ENCODE results near the gene NRN1L.
A peak's percentile ranks its signal among the peaks of the same experiment; 100 is the strongest.

The NRN1L gene

GRCh38 chr16:67843343-67843765 is 41.3 kb upstream of the NRN1L start:
- no peak; the same call in 1 of the 2 replicates for TF ChIP-seq CTCF (IDR thresholded peaks at IDR 0.05; ENCODE audit: low read depth, low read length)
- peaks cover 28% of the 10 kb centered on the region for H3K36me3 ChIP-seq
- no peaks in the 10 kb centered on the region for H3K9me3 ChIP-seq (ENCODE audit: severe bottlenecking)
- no peaks in the 10 kb centered on the region for H3K27me3 ChIP-seq (ENCODE audit: insufficient read depth, low read depth, severe bottlenecking)
- DNase-seq: no peak
- H3K4me3 ChIP-seq (ENCODE audit: low read depth, low read length): peak overlapping the region; percentile 84
- H3K27ac ChIP-seq: no peak overlapping the region

GRCh38 chr16:67844497-67844896 is 40.2 kb upstream of the NRN1L start:
- TF ChIP-seq CTCF (IDR thresholded peaks at IDR 0.05; ENCODE audit: low read depth, low read length): no peak
- no peak overlapping the region for H3K4me3 ChIP-seq (ENCODE audit: low read depth, low read length)
- no peaks in the 10 kb centered on the region for H3K27me3 ChIP-seq (ENCODE audit: insufficient read depth, low read depth, severe bottlenecking)
- H3K9me3 ChIP-seq (ENCODE audit: severe bottlenecking): no peaks in the 10 kb centered on the region
- no peak overlapping the region for H3K27ac ChIP-seq
- DNase-seq: no peak
- peaks cover 35% of the 10 kb centered on the region for H3K36me3 ChIP-seq

GRCh38 chr16:67845291-67846062 is 39.2 kb upstream of the NRN1L start:
- H3K36me3 ChIP-seq: peaks cover 43% of the 10 kb centered on the region
- H3K27me3 ChIP-seq (ENCODE audit: insufficient read depth, low read depth, severe bottlenecking): no peaks in the 10 kb centered on the region
- TF ChIP-seq CTCF (IDR thresholded peaks at IDR 0.05; ENCODE audit: low read depth, low read length): no peak
- no peak for DNase-seq
- H3K27ac ChIP-seq: peak overlapping the region; percentile 89
- no peaks in the 10 kb centered on the region for H3K9me3 ChIP-seq (ENCODE audit: severe bottlenecking)
- H3K4me3 ChIP-seq (ENCODE audit: low read depth, low read length): peak overlapping the region; percentile 90

- H3K9me3 ChIP-seq (ENCODE audit: severe bottlenecking): no peaks in the 10 kb centered on the region
- H3K27me3 ChIP-seq (ENCODE audit: insufficient read depth, low read depth, severe bottlenecking): no peaks in the 10 kb centered on the region
- H3K27ac ChIP-seq: peak overlapping the region; percentile 89
- peaks cover 48% of the 10 kb centered on the region for H3K36me3 ChIP-seq
- peak overlapping the region; percentile 90 for H3K4me3 ChIP-seq (ENCODE audit: low read depth, low read length)
- TF ChIP-seq CTCF (IDR thresholded peaks at IDR 0.05; ENCODE audit: low read depth, low read length): no peak
- DNase-seq: no peak
These were observed 38.7 kb upstream of the NRN1L start for GRCh38 chr16:67846063-67846319.

GRCh38 chr16:67846320-67847063 is 38.2 kb upstream of the NRN1L start, which contains the start of gene NUTF2:
NUTF2 (plus strand) TSS chr16:67846933; CDS start chr16:67865131, 18,198 bp downstream.
- Histone ChIP-seq H3K27ac (peak within 1 kb of the TSS; percentile 89), H3K27me3 (ENCODE audit: insufficient read depth, low read depth, severe bottlenecking) (no peaks in the 10 kb centered on the region), H3K36me3 (peaks cover 53% of the 10 kb centered on the region), H3K9me3 (ENCODE audit: severe bottlenecking) (no peaks in the 10 kb centered on the region), H3K4me3 (ENCODE audit: low read depth, low read length) (peak within 1 kb of the TSS; percentile 90)
- no peak for TF ChIP-seq CTCF (IDR thresholded peaks at IDR 0.05; ENCODE audit: low read depth, low read length)
- peak; percentile 98 for DNase-seq
